KOPT-K1 (cell line): ENCODE data around the gene TBL1Y.

ENCODE experiments used
- H3K27ac ChIP-seq: fragments of 200-600 bp; sonication (generic); 2 replicates; pipeline ENCODE4 v1.5.1; 2016; ENCODE audit warnings: antibody characterized with exemption, mild to moderate bottlenecking, low read depth, low read length; ENCODE audit not compliant: poor library complexity, severe bottlenecking
- H3K36me3 ChIP-seq: fragments of 200-600 bp; sonication (generic); 2 replicates; pipeline ENCODE4 v1.5.1; 2017; ENCODE audit warnings: antibody characterized with exemption, mild to moderate bottlenecking, low read length, moderate library complexity; ENCODE audit not compliant: insufficient read depth
- H3K9me3 ChIP-seq: fragments of 200-600 bp; sonication (generic); 2 replicates; pipeline ENCODE4 v1.5.1; 2017; ENCODE audit warnings: antibody characterized with exemption, low read length, mild to moderate bottlenecking; ENCODE audit not compliant: insufficient read depth, poor library complexity, severe bottlenecking

The TBL1Y gene

DNA sequence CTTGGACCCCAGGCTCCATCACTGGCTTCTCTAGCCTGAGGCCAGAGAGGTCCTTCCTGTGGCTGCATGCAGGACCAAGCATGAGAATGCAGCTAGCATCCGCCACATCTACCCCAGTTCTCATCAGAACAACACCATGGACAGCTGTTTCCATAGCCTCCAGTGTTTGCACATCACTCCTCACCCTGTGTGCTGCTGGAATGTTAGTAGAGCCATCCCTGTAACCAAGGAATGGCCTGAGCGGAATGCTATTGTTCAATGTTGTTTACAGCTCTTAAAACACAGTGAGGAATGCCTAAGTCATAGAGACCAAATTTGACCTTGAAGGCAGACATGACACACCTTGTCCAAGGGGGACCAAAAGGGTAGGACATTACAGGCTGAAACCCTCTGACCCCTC, 183.9 kb downstream of the TBL1Y start:
- Histone ChIP-seq H3K9me3 (no peaks in the 10 kb centered on the region), H3K27ac (no peak overlapping the region), H3K36me3 (no peaks in the 10 kb centered on the region)

DNA sequence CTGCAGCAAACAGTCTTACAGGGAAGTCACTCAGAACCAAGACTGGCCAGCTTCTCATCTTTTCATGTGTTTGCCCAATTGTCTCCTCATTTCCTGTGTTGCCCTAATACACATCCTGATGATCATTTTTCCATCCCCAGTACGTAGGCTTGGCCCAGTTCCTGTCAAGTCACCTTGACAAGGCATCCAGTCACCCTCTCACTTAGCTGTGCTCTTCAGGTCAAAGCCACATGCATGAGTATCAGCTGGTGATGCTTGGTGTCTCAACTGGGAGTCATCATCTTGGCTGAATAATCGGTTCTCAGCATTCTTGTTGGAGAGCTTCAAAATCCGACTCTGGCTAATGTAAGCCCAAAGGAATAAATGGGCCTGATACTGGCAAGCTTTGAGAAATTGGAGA, 186.5 kb downstream of the TBL1Y start:
- Histone ChIP-seq H3K27ac (no peak overlapping the region), H3K9me3 (no peaks in the 10 kb centered on the region), H3K36me3 (no peaks in the 10 kb centered on the region)

DNA sequence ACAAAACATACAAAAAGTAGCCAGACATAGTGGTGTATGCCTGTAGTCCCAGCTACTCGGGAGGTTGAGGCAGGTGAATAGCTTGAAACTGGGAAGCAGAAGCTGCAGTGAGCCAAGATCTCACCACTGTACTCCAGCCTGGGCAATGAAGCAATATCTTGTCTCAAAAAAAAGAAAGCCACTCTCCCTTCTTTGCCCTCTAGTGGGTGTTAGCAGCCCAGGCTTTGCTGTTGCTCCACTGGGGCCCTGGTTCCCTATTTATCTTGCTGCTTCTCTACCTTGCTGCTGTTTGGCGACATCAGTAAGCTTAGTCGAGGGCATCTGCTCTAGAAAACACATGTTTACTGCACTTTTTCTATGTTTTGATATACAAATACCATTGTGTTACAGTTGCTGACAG, 189.2 kb downstream of the TBL1Y start:
- no peaks in the 10 kb centered on the region for H3K9me3 ChIP-seq
- no peaks in the 10 kb centered on the region for H3K36me3 ChIP-seq
- no peak overlapping the region for H3K27ac ChIP-seq

DNA sequence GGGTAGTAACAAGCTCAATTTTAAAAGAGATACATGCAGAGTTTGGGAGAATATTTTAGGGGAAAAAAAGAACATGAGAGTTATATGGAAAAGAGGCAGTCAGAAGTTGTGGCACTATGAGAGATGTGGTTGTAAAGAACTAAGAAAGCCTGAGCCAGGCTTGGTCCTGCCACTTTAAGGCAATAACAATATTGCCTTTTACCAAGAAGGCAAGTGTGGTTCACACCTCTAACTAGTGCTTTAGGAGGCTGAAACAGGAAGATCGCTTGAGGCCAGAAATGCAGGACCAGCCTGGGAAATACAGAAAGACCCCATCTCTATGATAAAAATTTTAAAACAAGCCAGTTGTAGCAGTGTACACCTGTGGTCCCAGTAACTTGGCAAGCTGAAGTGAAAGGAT, 192.2 kb downstream of the TBL1Y start:
- no peaks in the 10 kb centered on the region for H3K36me3 ChIP-seq
- H3K9me3 ChIP-seq, result no peaks in the 10 kb centered on the region
- H3K27ac ChIP-seq, result no peak overlapping the region

DNA sequence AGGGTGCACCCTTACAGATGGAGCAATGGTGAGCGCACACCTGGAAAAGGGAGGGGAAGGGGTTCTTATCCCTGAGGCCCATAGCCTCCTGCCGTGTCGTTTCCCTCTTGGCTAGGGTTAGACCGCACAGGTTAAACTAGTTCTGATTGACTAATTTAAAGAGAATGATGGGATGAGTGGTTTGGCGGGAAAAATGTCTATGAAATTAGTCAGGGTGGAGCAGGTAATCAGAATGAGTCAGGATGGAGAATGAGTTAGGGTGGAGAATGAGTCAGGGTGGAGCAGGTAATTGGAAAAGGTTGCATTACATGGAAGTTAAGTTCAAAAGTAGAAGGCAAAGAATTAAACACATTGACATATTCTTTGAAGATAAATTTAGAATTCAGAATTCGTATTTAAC, 196.7 kb downstream of the TBL1Y start:
- H3K36me3 ChIP-seq, result no peaks in the 10 kb centered on the region
- no peaks in the 10 kb centered on the region for H3K9me3 ChIP-seq
- H3K27ac ChIP-seq, result no peak overlapping the region

DNA sequence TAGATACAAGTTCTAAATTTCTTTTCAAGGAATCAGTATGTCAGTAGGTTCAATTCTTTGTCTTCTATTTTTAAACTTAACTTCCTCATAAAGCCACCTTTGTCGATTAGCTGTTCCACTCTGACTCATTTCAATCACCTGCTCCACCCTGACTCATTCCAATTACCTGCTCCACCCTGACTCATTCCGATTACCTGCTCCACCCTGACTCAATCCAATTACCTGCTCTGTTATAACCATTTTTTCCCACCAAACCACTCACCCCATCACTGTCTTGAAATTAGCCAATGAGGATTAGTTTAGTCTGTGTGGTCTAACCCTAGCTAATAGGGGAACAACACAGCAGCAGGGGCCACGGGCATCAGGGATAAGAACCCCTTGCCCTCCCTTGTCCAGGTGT, 199.6 kb downstream of the TBL1Y start:
- Histone ChIP-seq H3K9me3 (no peaks in the 10 kb centered on the region), H3K27ac (no peak overlapping the region), H3K36me3 (no peaks in the 10 kb centered on the region)

DNA sequence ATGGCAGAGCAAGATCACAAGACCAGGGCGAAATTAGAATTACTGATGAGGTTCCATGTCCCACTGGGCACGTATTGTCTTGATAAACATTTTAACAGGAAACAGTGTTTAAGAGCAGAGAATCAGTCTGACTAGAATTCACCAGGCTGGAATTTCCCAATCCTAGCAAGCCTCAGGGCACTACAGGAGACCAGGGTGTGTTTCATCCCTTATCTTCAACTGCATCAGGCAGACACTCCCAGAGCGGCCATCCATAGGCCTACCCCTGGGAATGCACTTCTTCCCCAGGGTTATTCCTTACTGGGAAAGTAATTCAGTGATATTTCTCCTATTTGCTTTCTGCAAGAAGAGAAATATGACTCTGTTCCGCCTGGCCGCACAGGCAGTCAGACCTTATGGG, 205.4 kb downstream of the TBL1Y start:
- Histone ChIP-seq H3K27ac (no peak overlapping the region), H3K9me3 (no peaks in the 10 kb centered on the region), H3K36me3 (no peaks in the 10 kb centered on the region)

DNA sequence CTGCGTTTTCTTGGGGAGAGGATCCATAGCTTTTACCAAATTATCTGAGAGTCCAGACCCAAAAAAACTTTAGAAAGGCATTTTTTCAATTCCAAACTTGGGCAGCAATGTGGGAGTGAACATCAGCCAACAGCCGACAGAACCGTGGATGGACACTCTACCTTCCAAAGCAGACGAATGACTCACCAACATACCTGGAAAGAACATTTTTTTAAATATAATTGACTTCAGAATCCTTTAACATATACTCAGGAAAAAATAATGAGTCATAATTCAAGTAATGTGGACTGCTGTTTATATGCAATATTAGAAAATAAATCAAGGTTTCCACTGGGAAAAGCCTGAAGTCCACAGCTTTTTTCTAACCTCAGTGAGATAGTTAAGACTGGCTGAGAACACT, 211.7 kb downstream of the TBL1Y start:
- Histone ChIP-seq H3K36me3 (no peaks in the 10 kb centered on the region), H3K9me3 (no peaks in the 10 kb centered on the region), H3K27ac (no peak overlapping the region)

DNA sequence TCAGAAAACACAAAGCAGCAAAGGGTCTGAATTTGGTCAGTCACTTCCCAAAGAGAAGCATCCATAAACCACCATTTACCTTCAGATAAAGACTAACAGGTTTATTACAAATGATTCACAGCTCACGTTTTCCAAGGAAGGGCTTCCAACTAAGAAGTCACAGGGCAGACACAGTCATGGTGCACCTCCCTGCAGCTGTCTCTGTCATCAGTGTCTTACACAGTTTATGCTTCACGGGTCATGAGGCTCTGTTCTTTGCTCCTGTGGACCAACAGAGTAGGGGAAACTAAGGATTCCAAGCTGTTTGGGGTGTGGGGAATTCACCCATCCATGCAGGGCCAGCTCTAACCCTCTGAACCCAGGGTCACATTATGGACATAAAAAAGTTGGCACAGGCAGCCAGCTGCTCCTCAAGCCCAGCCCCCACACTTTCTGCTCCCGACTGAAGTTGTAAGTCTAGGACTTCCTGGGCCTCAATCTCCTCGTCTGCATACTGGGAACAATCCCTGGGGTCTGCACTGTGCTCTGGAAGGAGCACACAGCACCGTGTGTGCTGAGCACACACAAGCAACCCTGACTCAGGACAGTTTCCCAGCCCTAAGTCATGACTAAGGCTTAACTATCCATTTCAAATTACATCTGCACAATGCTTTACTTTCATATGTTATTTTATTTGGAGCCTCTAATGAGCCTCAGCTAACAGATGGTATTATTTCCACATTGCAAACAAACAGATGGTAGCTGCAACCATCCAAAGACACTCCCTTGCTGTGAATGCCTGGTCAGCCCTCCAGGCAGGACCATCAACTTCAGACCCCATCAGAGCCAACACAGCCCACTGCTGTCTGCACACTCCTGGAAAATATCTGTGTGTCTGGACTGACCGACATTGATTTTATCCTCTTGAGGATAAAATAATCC, 214.9 kb downstream of the TBL1Y start:
- Histone ChIP-seq H3K36me3 (no peaks in the 10 kb centered on the region), H3K27ac (no peak overlapping the region), H3K9me3 (no peaks in the 10 kb centered on the region)

DNA sequence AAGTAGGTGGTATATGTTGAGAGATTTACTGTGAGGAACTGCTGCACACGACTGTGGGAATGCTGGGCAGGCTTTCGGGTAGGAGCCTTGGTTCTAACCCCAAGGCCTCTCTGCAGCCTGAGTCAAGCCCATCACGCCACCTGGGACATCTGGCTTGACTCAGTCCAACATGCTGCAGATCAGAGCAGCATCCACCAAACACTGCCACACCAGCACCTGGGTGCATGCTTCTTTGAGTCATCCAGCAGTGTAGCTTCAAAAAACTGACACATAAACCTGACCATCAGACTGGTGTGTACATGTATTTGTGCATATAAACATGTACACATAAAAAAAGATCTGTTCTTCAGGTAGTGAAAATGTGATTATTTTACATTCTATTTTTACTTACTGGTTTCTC, 217.7 kb downstream of the TBL1Y start:
- no peaks in the 10 kb centered on the region for H3K36me3 ChIP-seq
- H3K9me3 ChIP-seq, result no peaks in the 10 kb centered on the region
- H3K27ac ChIP-seq, result no peak overlapping the region
